H1 (cell line): ENCODE data around the gene RILPL2. TPM values are rescaled to one million over a fixed set of nuclear protein-coding genes. Genes with fewer than 3 reads are reported as not detected.

Experiments used
- CTCF ChIA-PET: fragments of 300-600 bp; sonication (Branson Sonifier 250); formaldehyde crosslinking; loops from one replicate; lab custom pipeline; 2021; ENCODE audit not compliant: partially characterized antibody; lab: Charles Lee
- POLR2A ChIA-PET: fragments of 300-600 bp; sonication (Branson Sonifier 250); formaldehyde crosslinking; loops from one replicate; lab custom pipeline; 2021; ENCODE audit warnings: inconsistent platforms; ENCODE audit not compliant: partially characterized antibody; lab: Charles Lee
- DNase-seq, 2 experiments: peaks; one replicate each; pipeline versions ENCODE4 v3.0.0 to v3.0.0-alpha.2; 2010 to 2022; ENCODE audit warnings: low spot score in 2 of 2, low read depth in 1 of 2, mixed read lengths in 1 of 2
- FAIRE-seq: peaks from 2 replicates; lab custom pipeline; 2011; peaks lifted over from hg19 to GRCh38; lab: Jason Lieb, UNC
- H2AFZ ChIP-seq: 2 replicates; pipeline ENCODE4 v1.8.1; 2012; ENCODE audit warnings: low read length, inconsistent platforms
- H2AK5ac ChIP-seq: 2 replicates; pipeline ENCODE4 v1.6.1; 2013; ENCODE audit warnings: low read depth, low read length
- H2BK120ac ChIP-seq: replicated peaks from 2 replicates; pipeline ENCODE3; 2013; ENCODE audit warnings: low read depth, low read length, inconsistent platforms
- H2BK12ac ChIP-seq: 2 replicates; pipeline ENCODE4 v1.6.1; 2013; ENCODE audit warnings: low read depth, low read length
- H2BK15ac ChIP-seq: 2 replicates; pipeline ENCODE4 v1.6.1; 2013; ENCODE audit warnings: low read length
- H2BK20ac ChIP-seq: 2 replicates; pipeline ENCODE4 v1.6.1; 2013; ENCODE audit warnings: low read length
- H2BK5ac ChIP-seq: 2 replicates; pipeline ENCODE4 v1.6.1; 2013; ENCODE audit warnings: low read depth, low read length
- H3K14ac ChIP-seq: 2 replicates; pipeline ENCODE4 v1.6.1; 2013; ENCODE audit warnings: inconsistent platforms; ENCODE audit not compliant: insufficient read length
- H3K18ac ChIP-seq: 2 replicates; pipeline ENCODE4 v1.6.1; 2013; ENCODE audit warnings: low read length; ENCODE audit errors: extremely low read depth
- H3K23ac ChIP-seq: 2 replicates; pipeline ENCODE4 v1.6.1; 2013; ENCODE audit warnings: inconsistent platforms; ENCODE audit not compliant: insufficient read length
- H3K23me2 ChIP-seq: 2 replicates; pipeline ENCODE4 v1.6.1; 2013; ENCODE audit warnings: low read depth, low read length
- H3K27ac ChIP-seq: 2 replicates; pipeline ENCODE4 v1.6.1; 2011; ENCODE audit warnings: low read depth, low read length, inconsistent platforms
- H3K27me3 ChIP-seq, 4 experiments: replicated peaks in 1 of 4; 1 replicate in 1 of 4; 2 replicates in 3 of 4; pipeline versions ENCODE4 v1.6.1 to v1.8.1; 2011 to 2013; ENCODE audit warnings: low read length in 3 of 4, mild to moderate bottlenecking in 3 of 4, inconsistent platforms in 2 of 4, mixed read lengths in 2 of 4, moderate library complexity in 1 of 4; ENCODE audit not compliant: control insufficient read depth in 3 of 4, insufficient read depth in 3 of 4; ENCODE audit errors: extremely low read depth in 1 of 4
- H3K36me3 ChIP-seq, 4 experiments: 2 replicates each; pipeline versions ENCODE4 v1.6.1 to v1.8.1; 2011 to 2013; ENCODE audit warnings: mild to moderate bottlenecking in 4 of 4, low read length in 3 of 4, moderate library complexity in 2 of 4, control low read depth in 1 of 4, inconsistent platforms in 1 of 4; ENCODE audit not compliant: insufficient read depth in 4 of 4, control insufficient read depth in 2 of 4
- H3K4ac ChIP-seq: replicated peaks from 2 replicates; pipeline ENCODE3; 2013; ENCODE audit warnings: low read length, low read depth, mixed read lengths, inconsistent platforms; ENCODE audit not compliant: insufficient read length
- H3K4me1 ChIP-seq, 4 experiments: replicated peaks in 1 of 4; 1 replicate in 1 of 4; 2 replicates in 3 of 4; pipeline versions ENCODE4 v1.6.1 to v1.8.1; 2011 to 2013; ENCODE audit warnings: low read length in 3 of 4, inconsistent platforms in 2 of 4, mixed read lengths in 1 of 4; ENCODE audit not compliant: insufficient read depth in 4 of 4, control insufficient read depth in 3 of 4
- H3K4me2 ChIP-seq, 2 experiments: 2 replicates each; pipeline versions ENCODE4 v1.6.1 to v1.8.1; 2011 to 2013; ENCODE audit warnings: low read depth in 2 of 2, low read length in 2 of 2, control low read depth in 1 of 2, inconsistent platforms in 1 of 2, mild to moderate bottlenecking in 1 of 2; ENCODE audit not compliant: insufficient read depth in 1 of 2
- H3K4me3 ChIP-seq, 4 experiments: fragments of 200-600, 300-600 bp in 1 of 4; sonication (generic), shearing (Covaris generic), sonication (Bioruptor Twin) in 1 of 4; 2 replicates each; pipeline versions ENCODE4 v1.5.1 to v1.8.1; 2011 to 2016; ENCODE audit warnings: low read length in 4 of 4, low read depth in 3 of 4, control low read depth in 2 of 4, inconsistent platforms in 2 of 4, mild to moderate bottlenecking in 2 of 4, mixed read lengths in 1 of 4, moderate library complexity in 1 of 4; ENCODE audit not compliant: insufficient read depth in 2 of 4; ENCODE audit errors: extremely low read depth in 1 of 4
- H3K56ac ChIP-seq: replicated peaks from 2 replicates; pipeline ENCODE3; 2013; ENCODE audit warnings: low read depth, mild to moderate bottlenecking, mixed read lengths, low read length, inconsistent platforms; ENCODE audit not compliant: insufficient read length
- H3K79me1 ChIP-seq: 2 replicates; pipeline ENCODE4 v1.6.1; 2013; ENCODE audit warnings: low read depth, low read length, control low read depth
- H3K79me2 ChIP-seq, 2 experiments: 2 replicates each; pipeline versions ENCODE4 v1.6.1 to v1.8.1; 2012 to 2013; ENCODE audit warnings: low read length in 2 of 2, mild to moderate bottlenecking in 2 of 2, inconsistent platforms in 1 of 2; ENCODE audit not compliant: insufficient read depth in 2 of 2, control insufficient read depth in 1 of 2
- H3K9ac ChIP-seq, 4 experiments: replicated peaks in 1 of 4; 1 replicate in 1 of 4; 2 replicates in 3 of 4; pipeline versions ENCODE4 v1.6.1 to v1.8.1; 2011 to 2013; ENCODE audit warnings: low read depth in 3 of 4, low read length in 3 of 4, control low read depth in 2 of 4, mild to moderate bottlenecking in 2 of 4, moderate library complexity in 2 of 4, inconsistent platforms in 1 of 4; ENCODE audit errors: extremely low read depth in 1 of 4
- H3K9me3 ChIP-seq, 2 experiments: 2 replicates each; pipeline versions ENCODE4 v1.6.1 to v1.8.1; 2012 to 2013; ENCODE audit warnings: mild to moderate bottlenecking in 2 of 2, moderate library complexity in 2 of 2, control low read depth in 1 of 2, inconsistent platforms in 1 of 2, low read depth in 1 of 2, low read length in 1 of 2, mixed read lengths in 1 of 2; ENCODE audit not compliant: insufficient read depth in 2 of 2
- H4K20me1 ChIP-seq, 2 experiments: replicated peaks in 1 of 2; 2 replicates each; pipeline versions ENCODE3 to v1.8.1; 2011 to 2013; ENCODE audit warnings: inconsistent platforms in 2 of 2, low read length in 2 of 2, mild to moderate bottlenecking in 1 of 2; ENCODE audit not compliant: insufficient read depth in 2 of 2, control insufficient read depth in 1 of 2
- H4K5ac ChIP-seq: 2 replicates; pipeline ENCODE4 v1.6.1; 2013; ENCODE audit warnings: low read length, low read depth, mixed read lengths, inconsistent platforms; ENCODE audit not compliant: insufficient read length
- H4K8ac ChIP-seq: 2 replicates; pipeline ENCODE4 v1.8.0; 2013; ENCODE audit warnings: mild to moderate bottlenecking, moderate library complexity, low read length, inconsistent platforms; ENCODE audit not compliant: insufficient read depth; ENCODE audit errors: extremely low read depth
- H4K91ac ChIP-seq: replicated peaks from 2 replicates; pipeline ENCODE3; 2013; ENCODE audit warnings: low read length, mixed read lengths, inconsistent platforms; ENCODE audit not compliant: insufficient read length
- EZH2 ChIP-seq: fragments of 200-600 bp; sonication (generic); IDR thresholded peaks from 2 replicates; pipeline ENCODE4 v1.7.1; 2012; ENCODE audit warnings: low read depth, mild to moderate bottlenecking, moderate library complexity, low read length, inconsistent platforms; ENCODE audit not compliant: severe bottlenecking
- KDM4A ChIP-seq: IDR thresholded peaks from one replicate; pipeline ENCODE4 v1.7.1; 2012; ENCODE audit warnings: low read depth, mild to moderate bottlenecking, moderate library complexity, low read length, inconsistent platforms; ENCODE audit not compliant: severe bottlenecking
- NRF1 ChIP-seq: IDR thresholded peaks from 2 replicates; pipeline ENCODE4 v1.6.1; 2011; ENCODE audit warnings: mild to moderate bottlenecking, low read depth, low read length, improper control_type of control experiment
- RAD21 ChIP-seq, 2 experiments: IDR thresholded peaks in 1 of 2; conservative IDR thresholded peaks in 1 of 2; 2 replicates each; pipeline ENCODE4 v1.6.1; 2011; ENCODE audit warnings: low read depth in 2 of 2, low read length in 2 of 2, improper control_type of control experiment in 1 of 2, inconsistent platforms in 1 of 2, mild to moderate bottlenecking in 1 of 2, moderate library complexity in 1 of 2
- RFX5 ChIP-seq: IDR thresholded peaks from 2 replicates; pipeline ENCODE4 v1.6.1; 2011; ENCODE audit warnings: low read depth, low read length, improper control_type of control experiment, borderline replicate concordance
- TBP ChIP-seq: IDR thresholded peaks from 2 replicates; pipeline ENCODE4 v1.6.1; 2011; ENCODE audit warnings: low read depth, low read length, improper control_type of control experiment
- WGBS, 2 experiments: shearing (Covaris generic) in 1 of 2; methylation state at CpG; one replicate each; pipeline versions ENCODE4 v1.1.6 to v1.1.7; 2013 to 2015; ENCODE audit warnings: low lambda C conversion rate in 2 of 2, mixed read lengths in 2 of 2, inconsistent platforms in 1 of 2, low coverage in 1 of 2, missing lambda C conversion rate in 1 of 2; ENCODE audit not compliant: insufficient replicate concordance in 2 of 2, insufficient coverage in 1 of 2, insufficient read length in 1 of 2; ENCODE audit errors: extremely low coverage in 1 of 2, missing lambda C conversion rate in 1 of 2; 5-methylcytosine and 5-hydroxymethylcytosine counted together
- polyA plus RNA-seq, 7 experiments: library from polyadenylated mRNA; depleted of rRNA in 3 of 7; stranded (reverse) in 5 of 7; unstranded in 2 of 7; fragments of >200 nt in 5 of 7; fragments of 200-250 nt in 2 of 7; gene quantifications; 1 replicate in 5 of 7; 2 replicates in 1 of 7; 4 replicates in 1 of 7; pipeline versions ENCODE4 v1.2.1 to v1.2.3, GENCODE V29; 2011 to 2013; ENCODE audit warnings: missing spikeins in 2 of 7, mixed read lengths in 2 of 7
- total RNA-seq: library from RNA; stranded (reverse); fragmentation: NEBNext Ultra II Directional; extraction: Animal tissue kit (Norgen Biotek cat#: 25700); gene quantifications from 2 replicates; pipeline ENCODE4 v1.2.1, GENCODE V29; 2021
- TF ChIP-seq, protein P1 (sequence below): IDR thresholded peaks from 2 replicates; pipeline ENCODE4 v1.6.1; 2011; ENCODE audit warnings: low read length, improper control_type of control experiment
- TF ChIP-seq, protein P2 (sequence below): IDR thresholded peaks from 2 replicates; pipeline ENCODE4 v1.6.1; 2012; ENCODE audit warnings: inconsistent platforms

The RILPL2 gene
- total and polyA plus RNA-seq, 2 of the 8 experiments (the other 6 are each of a cell fraction or from before 2014, with no cell fraction given), result 0.77 to 1.4 TPM

DNA sequence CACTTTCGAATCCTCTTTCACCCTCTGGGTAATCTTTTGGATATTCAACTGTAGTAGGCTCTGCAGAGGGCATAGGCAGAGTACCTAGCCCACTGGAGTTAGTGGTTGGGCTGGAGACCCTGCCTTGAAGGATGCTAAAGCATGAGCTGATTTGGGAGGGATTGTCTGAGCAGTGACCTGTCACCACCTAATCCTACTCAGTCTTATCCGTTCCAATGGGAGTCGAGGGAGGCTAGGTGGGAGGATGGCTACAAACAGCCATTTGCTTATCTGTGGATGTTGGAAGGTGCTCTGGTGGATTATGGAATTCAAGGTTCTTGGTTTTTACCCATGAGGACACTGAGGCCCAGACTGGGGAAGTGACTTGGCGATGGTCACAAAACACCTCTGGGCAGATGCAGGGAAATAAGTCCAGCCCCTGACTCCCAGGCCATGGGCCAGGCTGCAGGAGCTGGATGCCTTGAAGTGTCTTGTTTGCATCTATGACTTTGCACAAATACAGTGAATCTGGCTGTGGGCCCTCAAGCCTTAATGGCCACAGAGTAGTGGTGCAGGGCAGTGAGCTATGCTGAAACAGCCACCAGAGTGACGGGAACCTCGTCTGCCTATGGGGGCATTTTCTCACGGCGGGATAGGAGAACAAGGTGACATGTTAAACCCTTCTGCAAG is 48.8 kb downstream of the RILPL2 start:
- no peak overlapping the region for H3K4ac ChIP-seq
- H3K56ac ChIP-seq, result no peak overlapping the region
- H4K91ac ChIP-seq, result no peak overlapping the region
- no peak overlapping the region for H3K23ac ChIP-seq
- H3K4me2 ChIP-seq, result peak overlapping the region; percentile 74 to 89
- H3K18ac ChIP-seq, result no peak overlapping the region
- no peak overlapping the region for H2BK12ac ChIP-seq
- H4K5ac ChIP-seq, result no peak overlapping the region
- 86% methylated on average over 8 of the region's 8 CpGs; no CpG with 5 or more reads in 1 of the 2 experiments for WGBS, 2 experiments
- no peak overlapping the region for H3K14ac ChIP-seq
- H3K4me1 ChIP-seq, result peaks cover 0 to 8% (median 4%) of the 10 kb centered on the region in 4 experiments; a peak in 4 of 7 replicates
- H3K79me2 ChIP-seq, result no peaks in the 10 kb centered on the region; a peak in 1 of 4 replicates
- no peak overlapping the region for H2BK5ac ChIP-seq
- no peak overlapping the region for H3K9ac ChIP-seq
- DNase-seq, result no peak
- peaks cover 15 to 19% of the 10 kb centered on the region in 2 experiments for H4K20me1 ChIP-seq
- no peak for FAIRE-seq
- H3K9me3 ChIP-seq, result no peaks in the 10 kb centered on the region
- H2BK120ac ChIP-seq, result no peak overlapping the region
- peaks cover 1 to 33% (median 28%) of the 10 kb centered on the region in 4 experiments for H3K27me3 ChIP-seq
- POLR2A ChIA-PET, result interaction anchor here (0.6 to 6.2 kb wide), 6 partner anchors 24 to 196 kb away, joined by 3 to 69 read pairs (median 4); partner anchors contain the start of genes MPHOSPH9, SBNO1 and TMED2
- H2AFZ ChIP-seq, result no peak overlapping the region
- peak overlapping the region in 2 of 4 experiments; percentile 41 to 67; a peak in 3 of 8 replicates for H3K4me3 ChIP-seq
- no peaks in the 10 kb centered on the region for H3K79me1 ChIP-seq
- no peak overlapping the region for H2BK20ac ChIP-seq
- TF ChIP-seq RAD21 (IDR thresholded peaks at IDR 0.05 in 1 of 2, conservative IDR thresholded peaks at IDR 0.05 in 1 of 2; ENCODE audit: low read depth in 2 of 2, low read length in 2 of 2) (no peak), TBP (no peak), EZH2 (no peak), NRF1 (no peak), KDM4A (no peak), RFX5 (no peak)
- TF ChIP-seq, protein P1, sequence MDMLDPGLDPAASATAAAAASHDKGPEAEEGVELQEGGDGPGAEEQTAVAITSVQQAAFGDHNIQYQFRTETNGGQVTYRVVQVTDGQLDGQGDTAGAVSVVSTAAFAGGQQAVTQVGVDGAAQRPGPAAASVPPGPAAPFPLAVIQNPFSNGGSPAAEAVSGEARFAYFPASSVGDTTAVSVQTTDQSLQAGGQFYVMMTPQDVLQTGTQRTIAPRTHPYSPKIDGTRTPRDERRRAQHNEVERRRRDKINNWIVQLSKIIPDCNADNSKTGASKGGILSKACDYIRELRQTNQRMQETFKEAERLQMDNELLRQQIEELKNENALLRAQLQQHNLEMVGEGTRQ, result no peak
- TF ChIP-seq, protein P2, sequence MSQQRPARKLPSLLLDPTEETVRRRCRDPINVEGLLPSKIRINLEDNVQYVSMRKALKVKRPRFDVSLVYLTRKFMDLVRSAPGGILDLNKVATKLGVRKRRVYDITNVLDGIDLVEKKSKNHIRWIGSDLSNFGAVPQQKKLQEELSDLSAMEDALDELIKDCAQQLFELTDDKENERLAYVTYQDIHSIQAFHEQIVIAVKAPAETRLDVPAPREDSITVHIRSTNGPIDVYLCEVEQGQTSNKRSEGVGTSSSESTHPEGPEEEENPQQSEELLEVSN, result no peak
- TF ChIP-seq, all 59 proteins: peak for 0
- Histone ChIP-seq H2AK5ac (no peak overlapping the region), H3K27ac (no peak overlapping the region), H3K23me2 (peaks cover 14% of the 10 kb centered on the region), H4K8ac (no peak overlapping the region), H2BK15ac (no peak overlapping the region), H3K36me3 (peaks cover 0 to 12% (median 4%) of the 10 kb centered on the region in 4 experiments; a peak in 4 of 8 replicates)
- CTCF ChIA-PET, result interaction anchor here (1.6 kb wide), 1 partner anchor 22 kb away, joined by 5 read pairs; no protein-coding TSS in a partner anchor
